ENCODE measurements around the gene DDIAS. TPM values are rescaled to one million over a fixed set of nuclear protein-coding genes. Genes with fewer than 3 reads are reported as not detected.

DDIAS gene
- total and polyA plus RNA-seq, 9 of the 15 experiments (the other 6 are each of a cell fraction or from before 2014, with no cell fraction given): 9.4 to 27.2 (median 23.3) TPM

DNA sequence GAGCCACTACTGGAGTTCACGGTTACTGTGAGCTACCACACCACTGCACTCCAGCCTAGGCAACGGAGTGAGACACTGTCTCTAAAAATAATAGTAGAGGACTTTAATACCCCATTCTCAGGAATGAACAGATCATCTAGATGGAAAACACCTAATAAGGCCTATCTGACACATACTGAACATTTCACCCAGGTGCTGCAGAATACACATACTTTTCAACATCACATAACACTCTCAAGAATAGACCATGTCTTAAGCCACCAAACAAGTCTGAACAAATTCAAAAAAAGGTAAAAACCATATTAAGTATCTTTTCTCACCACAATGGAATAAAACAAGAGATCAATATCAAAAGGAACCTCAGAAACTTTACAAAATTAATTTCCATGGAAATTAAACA, 37.9 kb downstream of the DDIAS start (continued):
- TF ChIP-seq RBM14 (IDR thresholded peaks at IDR 0.05; ENCODE audit: borderline replicate concordance, insufficient read depth, low read depth, low read length) (no peak), ZNF224 (CRISPR knock-in tag; IDR thresholded peaks at IDR 0.05) (no peak), ZNF239 (CRISPR knock-in tag; IDR thresholded peaks at IDR 0.05) (no peak), FOXO4 (CRISPR knock-in tag; IDR thresholded peaks at IDR 0.05) (no peak)

DNA sequence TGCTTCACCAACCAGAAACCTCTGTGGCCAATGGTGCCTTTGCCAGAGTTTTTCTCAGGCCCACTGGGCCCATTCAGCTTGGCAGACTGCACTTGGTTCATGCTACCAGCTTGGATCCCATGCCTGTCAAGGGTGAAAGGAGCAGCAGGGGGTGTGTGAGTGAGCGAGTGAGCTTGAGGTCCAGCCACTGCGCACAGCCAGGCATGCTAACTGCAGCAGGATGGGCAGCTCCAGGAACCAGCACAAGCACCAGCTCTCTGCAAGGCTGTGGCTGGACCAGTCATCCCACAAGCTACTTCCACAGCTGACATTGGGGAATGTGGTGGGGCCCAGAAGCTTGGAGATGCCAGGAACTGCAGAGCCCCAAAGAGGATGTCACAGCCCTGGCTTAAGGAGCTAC, 40.8 kb downstream of the DDIAS start:
- H3K4me1 ChIP-seq (replicated peaks in 1 of 2; ENCODE audit: control insufficient read depth in 2 of 2, insufficient read depth in 2 of 2, low read length in 2 of 2): peaks cover 0 to 3% of the 10 kb centered on the region in 2 experiments; a peak in 1 of 5 replicates
- H3K4me2 ChIP-seq (ENCODE audit: insufficient read depth, low read length): no peak overlapping the region
- no peaks in the 10 kb centered on the region for H3K9me1 ChIP-seq (ENCODE audit: control insufficient read depth, insufficient read depth, low read length)
- DNase-seq (ENCODE audit: extremely low read depth in 1 of 4, low spot score in 3 of 4): no peak
- no peaks in the 10 kb centered on the region for H3K36me3 ChIP-seq (ENCODE audit: control insufficient read depth, insufficient read depth, low read length)
- no peaks in the 10 kb centered on the region for H3K79me2 ChIP-seq (ENCODE audit: control insufficient read depth, insufficient read depth, low read length)
- WGBS (ENCODE audit: insufficient coverage, low coverage, missing lambda C conversion rate): 14% methylated on average over 2 of the region's 2 CpGs
- no peak overlapping the region for H3K4me3 ChIP-seq
- H4K20me1 ChIP-seq (replicated peaks; ENCODE audit: control insufficient read depth, insufficient read depth, low read length): no peaks in the 10 kb centered on the region
- TF ChIP-seq, protein P1, sequence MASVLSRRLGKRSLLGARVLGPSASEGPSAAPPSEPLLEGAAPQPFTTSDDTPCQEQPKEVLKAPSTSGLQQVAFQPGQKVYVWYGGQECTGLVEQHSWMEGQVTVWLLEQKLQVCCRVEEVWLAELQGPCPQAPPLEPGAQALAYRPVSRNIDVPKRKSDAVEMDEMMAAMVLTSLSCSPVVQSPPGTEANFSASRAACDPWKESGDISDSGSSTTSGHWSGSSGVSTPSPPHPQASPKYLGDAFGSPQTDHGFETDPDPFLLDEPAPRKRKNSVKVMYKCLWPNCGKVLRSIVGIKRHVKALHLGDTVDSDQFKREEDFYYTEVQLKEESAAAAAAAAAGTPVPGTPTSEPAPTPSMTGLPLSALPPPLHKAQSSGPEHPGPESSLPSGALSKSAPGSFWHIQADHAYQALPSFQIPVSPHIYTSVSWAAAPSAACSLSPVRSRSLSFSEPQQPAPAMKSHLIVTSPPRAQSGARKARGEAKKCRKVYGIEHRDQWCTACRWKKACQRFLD (CRISPR knock-in tag; IDR thresholded peaks at IDR 0.05): no peak
- TF ChIP-seq RBM39 (optimal IDR thresholded peaks at IDR 0.05; ENCODE audit: low read depth, low read length): no peak
- TF ChIP-seq, protein P2, sequence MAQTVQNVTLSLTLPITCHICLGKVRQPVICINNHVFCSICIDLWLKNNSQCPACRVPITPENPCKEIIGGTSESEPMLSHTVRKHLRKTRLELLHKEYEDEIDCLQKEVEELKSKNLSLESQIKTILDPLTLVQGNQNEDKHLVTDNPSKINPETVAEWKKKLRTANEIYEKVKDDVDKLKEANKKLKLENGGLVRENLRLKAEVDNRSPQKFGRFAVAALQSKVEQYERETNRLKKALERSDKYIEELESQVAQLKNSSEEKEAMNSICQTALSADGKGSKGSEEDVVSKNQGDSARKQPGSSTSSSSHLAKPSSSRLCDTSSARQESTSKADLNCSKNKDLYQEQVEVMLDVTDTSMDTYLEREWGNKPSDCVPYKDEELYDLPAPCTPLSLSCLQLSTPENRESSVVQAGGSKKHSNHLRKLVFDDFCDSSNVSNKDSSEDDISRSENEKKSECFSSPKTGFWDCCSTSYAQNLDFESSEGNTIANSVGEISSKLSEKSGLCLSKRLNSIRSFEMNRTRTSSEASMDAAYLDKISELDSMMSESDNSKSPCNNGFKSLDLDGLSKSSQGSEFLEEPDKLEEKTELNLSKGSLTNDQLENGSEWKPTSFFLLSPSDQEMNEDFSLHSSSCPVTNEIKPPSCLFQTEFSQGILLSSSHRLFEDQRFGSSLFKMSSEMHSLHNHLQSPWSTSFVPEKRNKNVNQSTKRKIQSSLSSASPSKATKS (CRISPR knock-in tag; IDR thresholded peaks at IDR 0.05): no peak
- TF ChIP-seq, protein P3, sequence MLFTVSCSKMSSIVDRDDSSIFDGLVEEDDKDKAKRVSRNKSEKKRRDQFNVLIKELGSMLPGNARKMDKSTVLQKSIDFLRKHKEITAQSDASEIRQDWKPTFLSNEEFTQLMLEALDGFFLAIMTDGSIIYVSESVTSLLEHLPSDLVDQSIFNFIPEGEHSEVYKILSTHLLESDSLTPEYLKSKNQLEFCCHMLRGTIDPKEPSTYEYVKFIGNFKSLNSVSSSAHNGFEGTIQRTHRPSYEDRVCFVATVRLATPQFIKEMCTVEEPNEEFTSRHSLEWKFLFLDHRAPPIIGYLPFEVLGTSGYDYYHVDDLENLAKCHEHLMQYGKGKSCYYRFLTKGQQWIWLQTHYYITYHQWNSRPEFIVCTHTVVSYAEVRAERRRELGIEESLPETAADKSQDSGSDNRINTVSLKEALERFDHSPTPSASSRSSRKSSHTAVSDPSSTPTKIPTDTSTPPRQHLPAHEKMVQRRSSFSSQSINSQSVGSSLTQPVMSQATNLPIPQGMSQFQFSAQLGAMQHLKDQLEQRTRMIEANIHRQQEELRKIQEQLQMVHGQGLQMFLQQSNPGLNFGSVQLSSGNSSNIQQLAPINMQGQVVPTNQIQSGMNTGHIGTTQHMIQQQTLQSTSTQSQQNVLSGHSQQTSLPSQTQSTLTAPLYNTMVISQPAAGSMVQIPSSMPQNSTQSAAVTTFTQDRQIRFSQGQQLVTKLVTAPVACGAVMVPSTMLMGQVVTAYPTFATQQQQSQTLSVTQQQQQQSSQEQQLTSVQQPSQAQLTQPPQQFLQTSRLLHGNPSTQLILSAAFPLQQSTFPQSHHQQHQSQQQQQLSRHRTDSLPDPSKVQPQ (CRISPR knock-in tag; IDR thresholded peaks at IDR 0.05; ENCODE audit: borderline replicate concordance): no peak
- H3K9ac ChIP-seq (ENCODE audit: insufficient read depth in 1 of 2, low read depth in 2 of 2, low read length in 2 of 2): no peak overlapping the region
- no peak; the same call in 2 of the 3 replicates for ATAC-seq
- POLR2A ChIA-PET: interaction anchor here (0.6 to 0.8 kb wide), 4 partner anchors 14 to 130 kb away, joined by 3 to 4 read pairs (median 3); partner anchors contain the start of gene RAB30
- H2AFZ ChIP-seq (ENCODE audit: low read depth, low read length): no peak overlapping the region
- BruUV-seq (replicated peaks): no TSS peak
- H3K27ac ChIP-seq (ENCODE audit: extremely low read depth, low read depth, low read length): no peak overlapping the region
- 0 out of 5 replicates have a peak, but pooled peaks cover 0 to 4% of the 10 kb centered on the region in 2 experiments for H3K27me3 ChIP-seq (ENCODE audit: control insufficient read depth in 2 of 2, insufficient read depth in 2 of 2, low read length in 2 of 2)
- FAIRE-seq: no peak
- CTCF ChIA-PET (ENCODE audit: low intra/inter-chr PET ratio): no interaction called here
- in situ Hi-C loops (cut with MboI) (no loop called here), intact Hi-C loops (cut with micrococcal nuclease) (no loop called here)
- H3K9me3 ChIP-seq (replicated peaks; ENCODE audit: control insufficient read depth, insufficient read depth, low read depth, low read length): no peaks in the 10 kb centered on the region
